BJ (cell line): ENCODE measurements around the gene FLYWCH2. TPM values are rescaled to one million over a fixed set of nuclear protein-coding genes. Genes with fewer than 3 reads are reported as not detected.

Experiments used
- CTCF ChIA-PET: fragments of 350-600 bp; formaldehyde crosslinking; extraction: SDS; loops from one replicate; lab custom pipeline; 2021; ENCODE audit warnings: antibody characterized with exemption, inconsistent platforms; lab: Yijun Ruan, JAX
- POLR2A ChIA-PET: fragments of 300-600 bp; sonication (Branson Sonifier 250); formaldehyde crosslinking; extraction: SDS; loops from one replicate; lab custom pipeline; 2021; ENCODE audit warnings: antibody characterized with exemption; lab: Charles Lee
- DNase-seq: peaks from one replicate; pipeline ENCODE4 v3.0.0-alpha.2; 2011; ENCODE audit warnings: low read depth
- H3K27me3 ChIP-seq: 2 replicates; pipeline ENCODE4 v1.6.0; 2011; ENCODE audit warnings: low read length; ENCODE audit not compliant: control insufficient read depth, insufficient read depth
- H3K36me3 ChIP-seq: 2 replicates; pipeline ENCODE4 v1.5.1; 2011; ENCODE audit warnings: low read length; ENCODE audit not compliant: control insufficient read depth, insufficient read depth
- H3K4me3 ChIP-seq: 2 replicates; pipeline ENCODE4 v1.5.1; 2011; ENCODE audit warnings: low read depth, mild to moderate bottlenecking, control low read depth, low read length
- polyA plus RNA-seq: library from polyadenylated mRNA; depleted of rRNA; stranded (reverse); fragments of >200 nt; gene quantifications from 2 replicates; pipeline ENCODE4 v1.2.3, GENCODE V29; 2011
- TF ChIP-seq, protein P1 (sequence below): IDR thresholded peaks from 2 replicates; pipeline ENCODE4 v1.5.1; 2011; ENCODE audit warnings: low read depth, mild to moderate bottlenecking, control low read depth, inconsistent platforms, low read length, moderate library complexity; ENCODE audit not compliant: insufficient read depth

The FLYWCH2 gene
- polyA plus RNA-seq, 1 experiment = 39.9 TPM

DNA sequence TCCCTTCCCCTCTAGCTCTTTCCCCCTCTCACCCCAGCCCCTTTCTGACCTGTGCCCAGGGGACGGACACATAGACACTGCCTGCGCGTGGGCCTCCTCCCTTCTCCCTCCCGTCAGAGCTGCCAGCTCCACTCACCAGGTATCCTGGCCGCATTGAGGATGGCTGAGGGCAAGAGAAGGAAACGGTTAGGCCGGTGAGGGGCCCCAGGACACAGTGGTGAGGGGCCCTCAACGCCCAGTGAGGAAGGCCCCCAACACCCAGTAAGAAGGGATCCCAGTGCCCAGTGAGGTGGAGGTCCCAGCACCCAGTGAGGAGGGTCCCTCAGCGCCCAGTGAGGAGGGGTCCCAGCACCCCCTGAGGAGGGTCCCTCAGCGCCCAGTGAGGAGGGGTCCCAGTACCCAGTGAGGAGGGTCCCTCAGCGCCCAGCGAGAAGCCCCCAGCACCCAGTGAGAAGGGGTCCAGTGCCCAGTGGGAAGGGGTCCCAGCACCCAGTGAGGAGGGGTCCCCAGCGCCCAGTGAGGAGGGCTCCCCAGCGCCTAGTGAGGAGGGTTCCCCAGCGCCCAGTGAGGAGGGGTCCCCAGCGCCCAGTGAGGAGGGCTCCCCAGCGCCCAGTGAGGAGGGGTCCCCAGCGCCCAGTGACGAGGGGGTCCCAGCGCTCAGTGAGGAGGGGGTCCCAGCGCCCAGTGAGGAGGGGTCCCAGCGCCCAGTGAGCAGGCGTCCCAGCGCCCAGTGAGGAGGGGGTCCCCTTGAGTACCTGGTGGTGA lies 26.1 kb upstream of the FLYWCH2 start:
- H3K4me3 ChIP-seq = no peak overlapping the region
- DNase-seq = no peak
- no peaks in the 10 kb centered on the region for H3K36me3 ChIP-seq
- ChIA-PET CTCF (interaction anchor here (1.3 to 4.8 kb wide), 2 partner anchors 11 to 18 kb away, joined by 6 to 25 read pairs; no protein-coding TSS in a partner anchor), POLR2A (no interaction called here)
- peaks cover 10% of the 10 kb centered on the region for H3K27me3 ChIP-seq
- TF ChIP-seq, protein P1, sequence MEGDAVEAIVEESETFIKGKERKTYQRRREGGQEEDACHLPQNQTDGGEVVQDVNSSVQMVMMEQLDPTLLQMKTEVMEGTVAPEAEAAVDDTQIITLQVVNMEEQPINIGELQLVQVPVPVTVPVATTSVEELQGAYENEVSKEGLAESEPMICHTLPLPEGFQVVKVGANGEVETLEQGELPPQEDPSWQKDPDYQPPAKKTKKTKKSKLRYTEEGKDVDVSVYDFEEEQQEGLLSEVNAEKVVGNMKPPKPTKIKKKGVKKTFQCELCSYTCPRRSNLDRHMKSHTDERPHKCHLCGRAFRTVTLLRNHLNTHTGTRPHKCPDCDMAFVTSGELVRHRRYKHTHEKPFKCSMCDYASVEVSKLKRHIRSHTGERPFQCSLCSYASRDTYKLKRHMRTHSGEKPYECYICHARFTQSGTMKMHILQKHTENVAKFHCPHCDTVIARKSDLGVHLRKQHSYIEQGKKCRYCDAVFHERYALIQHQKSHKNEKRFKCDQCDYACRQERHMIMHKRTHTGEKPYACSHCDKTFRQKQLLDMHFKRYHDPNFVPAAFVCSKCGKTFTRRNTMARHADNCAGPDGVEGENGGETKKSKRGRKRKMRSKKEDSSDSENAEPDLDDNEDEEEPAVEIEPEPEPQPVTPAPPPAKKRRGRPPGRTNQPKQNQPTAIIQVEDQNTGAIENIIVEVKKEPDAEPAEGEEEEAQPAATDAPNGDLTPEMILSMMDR = no peak

DNA sequence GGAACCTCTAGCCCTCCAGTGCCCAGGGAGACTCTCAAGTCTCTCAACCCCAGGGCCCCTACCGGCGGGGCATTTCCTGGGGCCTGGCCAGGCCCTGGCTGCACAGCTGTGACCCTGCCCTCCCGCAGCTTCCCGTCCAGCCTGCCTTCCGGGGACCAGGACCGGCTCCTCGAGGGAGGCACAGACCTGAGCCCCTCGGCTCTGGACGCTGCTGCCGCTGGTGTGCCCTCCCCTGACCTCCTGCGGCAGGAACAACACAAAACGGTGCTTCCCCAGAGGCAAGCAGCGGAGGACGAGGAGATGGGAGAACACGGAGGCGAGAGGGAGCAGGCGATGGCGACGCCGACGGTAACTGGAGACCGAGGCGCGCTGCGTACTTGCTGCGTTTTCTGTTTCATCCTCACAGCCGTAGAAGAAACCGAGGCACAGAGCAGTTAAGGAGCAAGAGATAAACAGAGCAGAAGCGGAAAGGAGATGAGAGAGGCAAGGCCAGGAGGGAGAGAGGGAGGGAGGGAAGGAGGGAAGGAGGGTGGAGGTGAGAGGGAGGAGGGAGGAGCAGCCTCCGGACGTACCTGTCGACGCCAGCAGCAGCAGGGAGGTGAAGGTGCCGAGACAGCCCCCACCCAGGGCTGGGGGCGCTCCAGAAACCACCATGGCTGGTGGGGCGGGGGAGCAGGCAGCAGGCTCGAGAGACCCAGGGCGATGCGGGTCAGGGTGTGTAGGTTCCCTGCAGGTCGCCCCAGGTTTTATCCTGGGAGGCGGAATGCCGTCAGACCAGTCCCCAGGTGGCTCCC lies 25.4 kb upstream of the FLYWCH2 start, which contains the start of gene PRSS22:
Gene PRSS22, minus strand, starts transcription at position 720 of the 794 bp plus-strand sequence. Its CDS starts 66 bp downstream, at position 654.
- no peak for DNase-seq
- H3K36me3 ChIP-seq = no peaks in the 10 kb centered on the region
- H3K27me3 ChIP-seq = peaks cover 10% of the 10 kb centered on the region
- ChIA-PET CTCF (interaction anchor here (4.8 kb wide), 1 partner anchor 19 kb away, joined by 25 read pairs; no protein-coding TSS in a partner anchor), POLR2A (no interaction called here)
- TF ChIP-seq, protein P1 = no peak
- H3K4me3 ChIP-seq = no peak within 1 kb of the TSS

DNA sequence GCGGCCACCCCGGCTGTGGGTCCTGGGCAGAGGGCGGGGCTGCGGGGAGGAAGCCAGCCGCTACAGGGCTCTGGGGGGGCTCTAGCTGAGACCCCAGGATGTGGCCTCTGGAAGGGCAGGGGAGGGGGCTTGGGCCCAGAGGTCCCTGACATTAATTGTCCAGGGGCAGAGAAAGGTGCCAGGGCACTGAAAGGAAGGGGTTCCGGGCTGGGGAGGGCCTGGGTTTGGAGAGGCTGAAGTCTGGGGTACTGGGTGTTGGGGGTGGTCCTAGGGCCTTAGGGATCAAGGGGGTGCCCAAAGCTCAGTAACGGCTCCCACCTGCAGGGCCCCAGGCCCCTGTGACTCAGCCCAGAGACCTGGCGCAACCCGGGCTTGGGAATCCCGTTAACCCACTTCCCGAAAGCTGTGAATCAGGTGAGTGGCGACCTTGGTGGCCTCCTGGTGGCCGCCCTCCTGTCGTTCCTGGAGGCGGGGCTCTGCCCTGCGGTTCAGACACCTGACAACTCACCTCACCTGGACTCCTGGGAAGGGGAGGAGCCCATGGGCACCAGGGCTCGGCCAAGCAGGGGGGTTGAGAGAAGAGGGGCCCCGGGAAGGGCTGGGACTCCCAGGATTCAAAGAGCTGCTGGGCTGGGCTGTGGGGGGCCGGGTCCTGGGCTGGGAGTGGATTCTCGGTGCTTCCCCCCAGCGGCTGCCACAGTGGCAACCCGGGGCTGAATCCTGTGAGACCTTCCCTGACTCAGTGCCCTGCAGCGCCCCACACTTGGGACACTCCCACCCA lies 24.6 kb upstream of the FLYWCH2 start:
- H3K4me3 ChIP-seq = no peak overlapping the region
- no peaks in the 10 kb centered on the region for H3K36me3 ChIP-seq
- TF ChIP-seq, protein P1 = no peak
- no peak for DNase-seq
- POLR2A ChIA-PET = no interaction called here
- CTCF ChIA-PET = no interaction called here
- H3K27me3 ChIP-seq = peaks cover 10% of the 10 kb centered on the region

DNA sequence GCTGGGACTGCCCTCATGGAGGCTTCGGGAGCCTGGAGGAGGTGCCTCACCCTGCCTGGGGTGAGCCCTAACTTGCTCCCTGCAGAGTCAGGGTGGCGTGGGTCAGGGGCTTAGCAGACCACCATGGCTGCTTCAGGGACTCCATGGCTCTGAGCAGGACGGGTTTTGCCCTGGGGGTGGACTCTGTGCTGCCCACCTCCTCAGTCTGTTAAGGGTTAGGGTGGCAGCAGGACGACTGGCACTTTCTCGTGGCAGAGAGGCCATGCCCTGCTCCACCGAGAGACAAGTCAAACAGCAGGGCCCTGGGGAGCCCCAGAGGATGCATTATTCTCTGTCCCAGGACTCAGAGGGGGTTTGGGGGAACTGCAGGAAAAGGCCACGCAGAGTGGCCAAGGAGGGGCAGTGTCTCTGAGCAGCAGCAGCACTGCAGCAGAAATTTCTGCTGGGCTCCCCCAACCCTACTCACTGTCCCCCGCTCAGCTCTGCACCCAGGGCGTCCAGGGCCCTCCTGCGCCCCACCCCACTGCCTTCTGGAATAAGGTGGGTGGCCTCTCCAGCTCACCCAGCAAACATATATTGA lies 23.2 kb upstream of the FLYWCH2 start:
- POLR2A ChIA-PET = no interaction called here

More for the DNA sequence above, 23.2 kb upstream of the FLYWCH2 start:
- H3K4me3 ChIP-seq = no peak overlapping the region
- H3K36me3 ChIP-seq = no peaks in the 10 kb centered on the region
- CTCF ChIA-PET = interaction anchor here (1.1 kb wide), 1 partner anchor 22 kb away, joined by 5 read pairs; no protein-coding TSS in a partner anchor
- H3K27me3 ChIP-seq = peaks cover 10% of the 10 kb centered on the region
- no peak for DNase-seq
- TF ChIP-seq, protein P1 = no peak
